ENCODE data around the gene WNT3A.

Gene WNT3A

DNA sequence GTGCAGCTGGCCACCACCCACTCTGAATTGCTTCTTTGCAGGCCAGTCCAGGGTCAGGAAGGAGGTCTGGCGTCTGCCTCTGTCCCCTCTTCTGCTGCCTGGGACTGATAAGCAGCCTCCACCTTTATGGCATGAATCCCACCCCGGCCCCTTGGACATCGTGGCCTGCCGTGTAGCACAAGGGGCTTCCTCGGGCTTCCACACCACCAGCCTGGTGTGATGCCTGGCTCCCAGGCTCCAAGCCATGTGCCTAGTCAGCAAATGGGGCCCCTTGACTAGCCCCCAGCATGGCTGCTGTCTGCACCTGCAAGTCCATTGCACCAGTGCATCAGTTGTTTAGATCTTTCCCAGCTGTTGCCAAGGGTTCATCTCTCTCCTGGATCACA lies 65.9 kb downstream of the WNT3A start:
- no peak for DNase-seq

DNA sequence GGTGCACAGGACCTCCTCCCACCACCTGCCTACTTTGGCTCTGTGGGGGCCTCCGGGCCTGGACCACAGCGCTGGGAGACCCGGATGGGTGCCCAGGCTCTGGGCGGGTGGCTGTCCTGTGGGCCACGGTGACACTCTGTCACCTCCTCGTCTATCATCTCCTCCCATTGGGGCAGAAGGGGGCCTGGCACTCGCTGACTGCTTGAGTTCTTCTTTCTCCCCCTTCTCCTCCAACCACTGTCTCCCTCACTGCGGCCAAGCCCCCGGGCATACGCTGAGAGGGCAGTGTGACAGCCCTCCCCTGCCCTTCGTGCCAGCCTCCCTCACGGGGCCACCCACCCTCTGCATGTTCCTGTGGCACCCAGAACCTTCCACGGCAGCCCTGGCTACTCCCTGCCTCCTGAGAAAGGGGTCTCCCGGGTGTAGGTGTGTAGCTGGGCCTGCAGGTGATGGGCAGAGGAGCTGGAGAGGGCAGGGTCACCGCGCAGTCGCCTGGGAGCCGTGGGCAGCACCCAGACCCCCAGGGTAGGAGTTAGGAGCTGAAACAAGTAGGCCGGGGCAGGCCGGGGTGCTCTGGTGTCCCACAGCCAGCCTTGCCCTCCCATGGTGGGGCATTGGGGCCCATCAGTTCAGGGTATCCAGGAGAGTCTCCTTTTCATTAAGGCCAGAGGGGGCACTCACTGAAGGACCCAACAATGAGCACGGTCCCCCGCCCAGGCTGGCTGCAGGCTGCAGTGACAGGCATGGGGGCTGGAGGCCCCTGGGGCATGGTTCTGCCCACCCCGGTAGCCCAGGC lies 66.5 kb downstream of the WNT3A start:
- DNase-seq: no peak

DNA sequence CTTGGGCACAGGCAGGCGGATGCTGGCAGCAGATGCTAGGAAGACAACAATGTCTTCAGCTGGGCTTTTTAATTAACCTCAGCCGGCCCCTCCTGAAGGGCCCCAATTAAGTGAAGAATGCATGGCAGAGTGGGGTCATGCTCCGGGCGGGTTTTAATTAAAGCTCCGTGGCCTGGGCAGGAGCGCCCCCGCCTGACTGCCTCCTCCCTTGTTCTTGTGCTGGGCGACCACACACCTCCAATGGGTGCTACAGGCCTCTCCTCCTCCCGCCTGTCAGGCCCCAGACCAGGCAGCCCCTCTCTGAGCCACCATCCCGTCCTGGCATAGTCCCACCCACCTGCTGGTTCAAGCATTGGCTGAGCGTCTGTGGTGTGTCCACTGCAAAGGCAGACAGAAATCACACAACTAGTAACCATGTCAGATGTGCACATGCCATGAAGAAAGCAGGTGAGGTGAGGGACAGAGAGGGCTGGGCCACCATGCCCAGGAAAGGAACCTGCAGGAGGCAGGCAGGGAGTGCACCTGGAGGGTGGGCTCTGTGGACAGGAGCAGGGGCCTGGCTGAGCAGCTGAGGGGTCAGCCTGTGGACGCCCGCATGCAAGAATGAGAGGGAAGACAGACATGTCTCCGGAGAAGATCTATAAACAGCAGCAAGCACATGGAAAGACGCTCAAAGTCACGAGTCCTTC lies 67.2 kb downstream of the WNT3A start:
- DNase-seq: no peak

DNA sequence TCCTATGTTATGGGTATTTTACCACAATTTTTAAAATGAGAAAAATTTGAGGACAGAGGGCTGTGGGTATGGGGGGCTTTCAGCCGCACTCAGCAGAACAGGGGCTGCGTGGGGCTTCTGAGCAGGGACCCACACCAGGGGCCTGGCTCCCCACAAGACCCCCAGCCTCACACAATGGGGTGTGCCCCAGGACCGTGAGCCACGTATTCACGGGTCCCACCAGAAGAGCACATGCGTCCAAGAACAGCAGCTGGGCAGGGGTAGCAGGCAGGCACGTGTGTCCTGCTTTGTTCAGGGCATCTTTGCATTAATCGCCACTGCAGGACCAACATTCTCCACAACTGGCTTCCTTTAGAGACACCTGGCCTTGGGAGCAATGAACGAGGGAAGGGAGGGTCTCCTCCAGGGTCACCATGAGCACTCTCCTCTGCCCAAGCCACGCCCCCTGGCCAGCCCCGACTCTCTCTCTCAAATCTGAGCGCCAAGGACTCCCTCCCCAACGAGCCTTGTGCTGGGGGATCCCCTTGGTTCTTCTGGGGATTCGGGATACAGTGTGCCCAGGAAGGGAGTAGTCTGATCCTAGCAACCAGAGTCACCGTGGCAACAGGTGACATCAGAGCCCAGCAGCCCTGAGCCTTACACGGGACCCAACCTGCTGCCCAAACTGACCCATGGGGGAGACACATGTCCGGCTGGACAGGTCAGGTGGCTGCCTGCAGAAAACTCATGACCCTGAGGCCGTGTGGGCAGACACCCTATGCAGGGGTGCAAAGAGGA lies 68.3 kb downstream of the WNT3A start:
- DNase-seq: no peak

DNA sequence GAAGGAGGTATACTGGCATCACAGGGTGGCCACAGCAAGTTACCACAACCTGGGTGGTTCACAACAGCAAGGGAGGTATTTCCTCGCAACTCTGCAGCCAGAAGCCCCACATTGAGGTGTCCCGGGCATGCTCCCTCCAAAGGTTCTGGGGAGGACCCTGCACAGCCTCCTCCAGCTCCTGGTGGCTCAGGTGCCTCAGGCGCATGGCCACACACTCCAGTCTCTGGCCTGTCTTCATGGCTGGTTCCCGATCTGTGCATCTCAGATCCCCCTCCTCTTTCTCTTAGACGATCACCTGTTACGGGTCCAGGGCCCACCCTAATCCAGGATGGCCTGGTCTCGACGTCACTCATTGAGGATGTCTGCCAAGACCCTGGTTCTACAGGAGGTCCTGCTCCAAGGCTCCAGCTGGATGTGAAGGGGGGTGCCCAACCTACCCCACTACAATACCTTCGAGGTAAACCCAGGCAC lies 69.0 kb downstream of the WNT3A start:
- DNase-seq: no peak

DNA sequence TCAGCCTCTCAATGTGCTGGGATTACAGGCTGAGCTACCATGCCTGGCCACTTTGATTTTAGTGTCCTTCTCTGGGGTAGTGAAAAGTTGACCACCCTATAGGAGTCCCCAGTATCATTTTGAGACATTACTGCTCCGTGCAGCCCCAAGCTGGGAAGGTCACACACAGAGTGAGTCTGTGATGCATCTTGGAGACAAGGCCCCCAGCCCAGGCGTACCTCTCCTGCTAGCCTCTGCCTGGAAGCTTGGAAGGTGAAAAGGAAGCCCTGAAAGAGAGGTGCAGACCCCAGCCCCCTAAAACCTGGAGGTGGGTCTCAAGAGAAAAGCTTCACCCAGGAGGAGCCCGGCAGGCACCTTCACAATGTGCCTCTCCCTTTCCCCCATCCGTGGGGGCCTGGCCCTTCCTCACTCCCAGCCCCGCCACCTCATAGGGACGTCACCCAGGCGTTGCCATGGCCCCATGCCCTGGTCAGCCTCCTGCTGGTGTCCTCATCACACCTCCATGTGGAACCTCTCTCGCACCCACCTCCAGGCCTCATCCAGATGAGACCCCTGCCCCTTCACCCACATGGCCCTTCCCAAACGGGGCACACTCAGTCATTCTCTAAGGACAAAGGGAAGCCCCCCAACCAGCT lies 70.1 kb downstream of the WNT3A start:
- DNase-seq: no peak

DNA sequence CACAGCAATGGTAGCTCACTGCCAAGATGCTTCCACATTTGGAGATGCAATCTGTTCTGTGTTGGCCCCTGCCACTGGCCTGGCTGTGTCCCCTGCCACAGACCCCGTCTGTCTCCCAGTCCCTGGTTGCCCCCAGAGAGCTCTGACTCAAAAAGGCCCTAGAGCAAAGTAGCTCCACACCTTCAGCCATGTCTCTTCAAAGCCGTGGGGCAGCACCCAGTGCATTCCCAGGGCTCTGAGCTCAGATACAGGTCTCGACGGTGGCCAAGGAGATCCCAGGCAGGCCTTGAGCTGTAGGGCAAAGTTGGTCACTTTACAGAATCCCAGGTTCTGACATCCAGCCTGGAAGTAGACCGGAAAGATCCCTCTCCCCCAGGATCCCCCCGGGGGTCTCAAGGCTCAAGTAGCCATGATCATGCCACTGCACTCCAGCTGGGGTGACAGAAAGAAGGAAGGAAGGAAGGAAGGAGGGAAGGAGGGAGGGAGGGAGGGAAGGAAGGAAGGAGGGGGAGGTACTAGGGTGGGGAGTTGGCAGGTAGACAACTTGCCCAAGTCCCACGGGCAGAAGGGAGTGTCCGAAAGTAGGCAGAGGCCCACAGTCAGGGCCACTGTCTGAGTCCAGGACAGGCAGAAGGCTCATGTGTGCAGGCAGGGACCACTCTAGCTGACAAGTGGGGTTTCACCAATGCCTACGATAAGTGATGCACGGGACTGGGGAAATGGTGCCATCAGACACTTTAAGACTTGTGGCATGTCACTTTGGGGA lies 71.0 kb downstream of the WNT3A start:
- DNase-seq: no peak

DNA sequence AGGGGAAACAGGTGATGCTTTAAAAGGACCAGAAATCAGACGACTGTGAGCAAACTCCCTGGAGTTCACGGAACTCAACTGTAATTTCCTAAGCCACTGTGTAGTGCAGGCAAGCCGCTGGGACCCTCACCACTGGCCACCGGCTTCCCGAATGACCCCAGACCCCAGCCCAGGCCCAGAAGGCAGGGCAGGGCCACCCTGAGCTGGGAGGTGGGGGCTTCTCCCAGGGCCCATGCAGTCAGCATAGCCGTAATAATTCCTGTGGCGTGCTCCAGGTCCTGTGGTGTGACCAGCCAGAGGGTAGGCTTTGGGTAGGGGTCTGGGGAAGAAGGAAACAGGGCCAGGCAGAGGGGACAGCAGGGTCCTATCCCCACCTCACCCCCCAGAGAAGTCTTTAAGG lies 72.2 kb downstream of the WNT3A start:
- DNase-seq: no peak

DNA sequence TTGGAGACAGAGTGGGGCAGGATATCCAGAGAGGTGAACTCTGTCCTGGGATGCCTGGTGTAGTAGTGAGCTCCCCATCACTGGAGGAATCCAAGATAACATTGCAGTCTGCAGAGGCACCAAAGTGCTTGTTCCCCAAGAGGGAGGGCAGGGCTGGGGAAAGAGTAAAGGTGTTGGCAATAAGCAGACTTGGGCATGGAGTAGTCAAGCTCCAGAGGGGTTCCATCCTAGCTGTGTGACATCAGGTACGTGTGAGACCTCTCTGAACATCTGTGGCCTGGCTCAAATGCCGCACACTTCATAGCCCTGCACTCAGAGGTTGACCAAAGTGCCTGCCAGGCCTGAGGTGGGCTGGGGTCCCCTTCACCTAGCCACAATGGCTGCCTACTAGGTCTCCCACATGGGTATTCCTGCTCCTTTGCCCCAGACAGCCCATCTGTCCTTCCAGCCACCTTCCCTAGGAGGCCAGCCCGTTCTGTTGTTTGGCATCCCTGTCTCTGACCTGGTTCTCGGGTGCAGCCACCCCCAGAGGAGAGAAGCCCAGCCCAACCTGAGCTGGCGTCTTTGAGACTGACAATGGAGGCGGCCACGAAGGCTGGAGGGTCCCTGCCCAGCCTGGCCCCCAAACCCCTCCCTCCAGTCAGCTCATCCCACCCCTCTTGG lies 72.9 kb downstream of the WNT3A start:
- no peak for DNase-seq

DNA sequence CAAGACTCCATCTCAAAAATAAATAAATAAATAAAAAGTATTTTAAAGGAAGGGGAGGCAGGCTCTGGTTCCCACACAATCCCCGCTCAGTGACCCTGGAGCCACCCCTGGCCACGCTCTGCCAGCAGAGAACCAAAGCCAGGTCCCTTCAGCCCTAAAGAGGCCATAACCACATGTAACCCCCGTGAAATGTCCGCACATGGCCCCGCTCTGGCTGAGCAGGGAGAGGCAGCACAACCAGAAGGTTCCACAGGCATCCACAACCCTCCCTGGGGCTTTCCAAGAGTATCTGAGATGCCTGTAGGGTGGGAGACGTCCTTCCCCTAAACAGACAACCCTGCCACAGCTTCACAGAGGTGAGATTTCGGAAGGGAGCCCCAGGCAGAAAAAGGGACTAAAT lies 74.3 kb downstream of the WNT3A start:
- DNase-seq: no peak

DNA sequence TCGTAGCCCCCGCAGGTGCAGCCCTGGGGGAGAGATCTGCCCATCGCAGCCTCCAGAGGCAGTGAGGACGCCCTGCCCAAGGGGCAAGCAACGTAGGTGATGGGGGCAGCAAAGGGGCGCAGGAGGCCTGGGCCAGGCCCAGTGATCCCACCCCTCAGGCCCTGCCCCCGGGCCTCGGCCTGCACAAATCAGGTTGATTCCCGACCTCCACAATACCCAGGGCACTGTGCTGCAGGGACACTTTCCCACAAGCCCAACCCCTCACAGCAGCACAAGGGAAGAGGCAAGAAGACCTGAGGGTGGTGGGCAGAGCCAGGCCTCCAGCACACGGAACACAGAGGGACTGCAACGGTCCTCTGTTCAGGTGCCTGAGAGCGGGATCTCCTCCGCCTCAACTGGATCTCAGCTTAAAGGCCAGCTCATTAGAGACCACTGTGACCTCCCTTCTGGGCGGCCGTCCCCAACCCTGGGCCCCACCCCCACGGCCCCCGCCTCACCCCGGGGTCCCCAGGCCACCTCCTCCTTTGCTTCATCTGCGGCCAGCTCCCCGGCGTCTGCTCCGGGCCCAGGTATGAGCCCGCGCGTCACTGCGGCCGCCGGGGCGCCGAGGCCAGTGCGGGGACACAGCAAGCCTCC lies 74.9 kb downstream of the WNT3A start:
- DNase-seq: no peak

DNA sequence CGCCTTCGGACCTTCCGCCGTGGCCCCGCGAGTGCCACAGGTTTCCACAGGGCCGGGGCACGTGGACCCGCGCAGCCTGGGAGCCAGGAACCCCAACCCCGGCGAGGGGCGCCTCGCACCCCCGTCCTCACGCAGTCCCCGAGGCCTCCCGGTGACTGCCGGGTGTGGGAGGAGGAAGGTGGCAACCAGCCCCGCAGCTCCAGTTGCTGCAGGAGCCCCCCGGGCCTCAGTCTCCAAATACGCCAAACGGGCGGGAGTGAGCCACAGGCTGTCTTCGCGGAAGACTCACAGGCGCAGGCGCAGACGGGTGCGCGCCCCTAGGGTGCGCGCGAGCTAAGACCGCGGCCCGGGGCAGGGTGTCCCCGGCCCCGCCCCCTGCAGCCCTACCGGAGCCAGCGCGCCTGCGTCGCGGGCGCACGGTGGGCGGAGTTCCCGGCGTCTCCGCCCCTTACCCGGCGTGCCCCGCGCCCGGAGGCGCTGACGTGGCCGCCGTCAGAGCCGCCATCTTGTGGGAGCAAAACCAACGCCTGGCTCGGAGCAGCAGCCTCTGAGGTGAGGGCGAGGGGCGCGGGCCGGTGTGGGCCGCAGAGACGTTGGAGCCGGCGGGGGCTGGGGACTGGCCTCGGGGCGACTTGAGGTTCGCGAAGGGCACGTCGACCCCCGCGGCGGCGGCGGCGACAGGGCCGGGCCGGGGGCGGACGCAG lies 75.6 kb downstream of the WNT3A start, which contains the start of gene ARF1:
Gene ARF1 (plus strand): TSS at position 495 of the 704 bp plus-strand sequence. CDS start 14,407 bp downstream, outside the sequence.
- peak; percentile 92 for DNase-seq

DNA sequence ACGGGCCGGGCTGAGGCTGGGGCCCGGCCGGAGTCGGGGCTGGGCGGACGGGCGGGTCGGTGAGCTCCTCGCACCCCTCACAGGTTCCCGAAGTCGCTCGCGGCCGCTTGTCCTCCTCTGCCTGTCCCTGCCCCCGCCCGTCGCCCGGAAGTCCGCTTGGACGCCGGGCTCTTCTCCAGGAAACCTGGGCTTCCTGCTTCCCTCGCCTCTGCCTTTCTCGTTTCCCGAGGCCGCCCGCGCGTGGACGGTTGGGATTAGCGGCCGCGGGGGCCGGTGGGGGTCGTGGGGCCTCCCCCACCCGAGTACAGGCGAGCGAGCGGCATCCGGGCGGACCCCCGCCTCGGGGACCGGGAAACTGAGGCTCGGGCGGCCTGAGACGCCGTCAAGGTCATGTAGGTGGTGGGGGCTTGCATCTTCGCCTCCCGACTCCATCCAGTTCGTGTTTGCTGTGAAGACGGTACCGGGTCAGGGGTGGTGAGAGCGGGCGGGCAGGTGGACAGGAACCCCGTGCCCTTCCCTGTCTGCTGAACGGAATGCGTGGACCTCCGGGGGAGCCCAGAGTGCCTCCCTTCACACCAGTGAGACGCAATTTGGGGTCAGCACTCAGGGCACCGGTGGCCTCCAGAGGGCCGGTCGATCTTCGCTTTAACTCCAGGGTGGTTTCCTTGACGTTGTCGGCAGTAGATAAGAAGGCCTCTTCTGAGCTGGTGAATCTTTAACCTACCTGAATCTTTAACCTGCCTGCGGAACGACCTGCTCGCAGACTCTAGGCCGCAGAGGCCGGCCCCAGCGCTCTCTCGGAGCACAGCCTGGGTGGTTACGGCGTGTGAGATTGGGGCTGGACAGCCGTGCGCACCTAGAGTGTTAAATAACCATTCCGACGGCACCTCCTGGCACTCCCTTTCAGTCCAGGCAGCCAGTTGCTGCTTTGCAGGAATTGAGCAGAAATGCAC lies 76.4 kb downstream of the WNT3A start:
- no peak for DNase-seq

DNA sequence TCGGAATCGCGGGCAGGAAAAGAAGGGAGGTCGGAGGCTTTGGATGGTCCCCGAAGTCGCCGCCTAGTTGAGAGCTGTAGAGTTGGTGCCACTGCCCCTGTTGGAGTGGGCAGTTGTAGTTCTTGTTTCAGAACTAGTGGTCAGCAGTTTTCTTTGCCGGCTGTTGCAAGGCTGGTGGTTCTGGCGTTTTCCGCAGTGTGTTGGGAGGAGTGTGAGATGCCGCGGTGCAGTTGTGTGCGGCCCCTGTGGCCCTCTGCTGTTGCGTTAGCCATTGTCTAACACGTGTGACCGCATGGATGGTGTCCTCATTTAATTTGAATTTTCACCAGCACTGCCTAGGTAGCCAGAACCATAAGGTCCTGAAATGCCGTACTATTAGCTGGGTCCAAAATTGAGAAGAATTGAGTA lies 77.1 kb downstream of the WNT3A start:
- DNase-seq: no peak

DNA sequence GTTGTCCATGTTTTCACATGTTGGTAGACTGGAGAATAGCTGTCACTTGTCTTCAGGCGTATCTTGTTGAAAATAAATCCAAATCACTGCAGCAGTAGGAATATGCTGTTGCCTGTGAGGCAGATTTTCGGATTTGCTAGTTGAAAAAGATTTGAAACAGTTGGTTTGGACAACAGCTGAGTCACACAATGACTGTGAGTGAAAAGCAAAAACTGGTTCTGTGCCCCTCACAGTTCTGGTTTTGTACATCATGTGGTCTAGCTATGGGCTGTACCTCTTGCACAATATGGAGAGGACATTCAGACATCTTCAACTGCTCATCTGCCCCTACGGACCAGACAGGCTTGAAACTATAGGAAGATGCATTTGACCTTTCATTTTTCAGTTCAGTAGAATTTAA lies 77.5 kb downstream of the WNT3A start:
- DNase-seq: no peak

DNA sequence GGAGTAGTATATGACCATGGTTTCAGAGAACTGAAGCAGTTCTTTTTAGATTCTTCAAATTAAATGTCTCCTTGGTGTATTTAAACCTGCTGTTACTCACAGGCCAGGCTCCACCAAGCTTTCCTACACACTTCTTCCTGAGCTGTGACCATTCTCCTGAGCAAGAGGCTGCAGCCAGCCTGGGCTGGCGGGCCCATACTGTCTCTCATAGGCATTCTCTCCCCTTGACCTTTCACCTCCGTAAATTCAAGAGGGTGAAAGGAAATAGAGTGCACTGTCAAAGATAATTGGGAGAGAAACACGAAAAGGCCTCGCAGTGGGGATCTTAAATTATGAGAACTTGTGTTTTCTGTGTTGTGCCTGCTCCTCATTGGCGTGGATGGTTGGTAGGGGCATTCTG lies 78.0 kb downstream of the WNT3A start:
- DNase-seq: no peak

DNA sequence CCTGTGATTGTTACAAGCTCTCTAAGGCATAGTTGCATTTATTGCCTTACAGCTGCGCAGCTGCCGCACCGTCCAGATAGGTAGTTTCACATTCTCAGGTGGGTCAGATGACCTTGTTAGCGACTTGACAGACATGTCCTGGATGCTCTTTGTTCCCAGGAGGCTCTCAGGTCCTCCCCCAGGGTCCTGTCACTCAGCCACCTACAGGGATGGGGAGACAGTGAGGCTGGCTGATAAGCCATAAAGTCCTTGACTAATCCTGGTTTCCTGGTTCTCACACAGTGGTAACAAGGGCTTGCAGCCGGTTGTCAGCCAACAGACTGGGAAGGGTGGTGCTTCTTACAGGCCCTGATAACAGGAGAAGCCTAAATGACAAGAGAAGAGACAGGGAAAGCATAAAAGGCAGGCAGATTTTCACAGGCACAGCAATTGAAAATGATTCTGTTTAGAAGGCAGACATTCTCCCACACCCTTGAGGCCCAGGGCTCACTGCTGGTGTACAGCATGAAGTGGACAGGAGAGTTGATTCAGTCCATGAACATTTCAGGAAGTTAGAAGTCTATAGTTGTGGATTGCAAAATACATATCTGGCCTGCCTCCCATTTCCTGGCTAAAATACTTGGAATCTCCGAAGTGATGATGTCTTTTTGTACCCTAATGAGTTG lies 78.6 kb downstream of the WNT3A start:
- no peak for DNase-seq

DNA sequence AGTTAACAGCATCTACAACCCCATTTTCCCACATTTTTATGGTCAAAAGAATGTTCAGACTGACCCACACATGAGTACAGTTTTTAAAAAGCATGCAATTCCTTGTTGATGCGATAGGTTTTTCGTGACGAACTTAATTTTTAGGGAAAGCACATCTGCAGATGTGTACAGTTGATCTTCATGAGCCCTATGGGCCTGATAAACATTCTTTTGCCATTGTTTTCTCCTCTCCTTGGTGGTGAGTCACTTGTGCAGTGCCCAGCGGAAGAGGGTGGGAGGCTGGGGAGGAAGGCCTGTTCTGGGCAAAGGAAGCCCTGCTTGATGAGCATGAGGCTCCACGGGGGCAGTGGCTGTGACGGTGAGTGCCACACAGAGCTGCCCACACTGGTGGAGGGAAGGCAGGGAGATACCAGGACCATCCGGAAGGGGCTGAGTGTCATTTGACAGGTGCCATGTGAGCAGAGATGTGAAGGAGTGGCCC lies 81.0 kb downstream of the WNT3A start:
- DNase-seq: no peak

All from NCI-H1048 (cell line).